GM21360 (cell line): Measurements from ENCODE around the gene AUTS2.

Experiments
- ATAC-seq: cut with Tn5 transposase; IDR thresholded peaks from one replicate; pipeline ENCODE4 v1.9.1; 2021; ENCODE audit warnings: mild to moderate bottlenecking, moderate library complexity; ENCODE audit not compliant: unreplicated experiment

Gene AUTS2

GRCh38 chr7:70014472-70015177, 416.4 kb downstream of the AUTS2 start:
- ATAC-seq, result no peak

- no peak for ATAC-seq
These were observed 417.1 kb downstream of the AUTS2 start for GRCh38 chr7:70015353-70015752.

GRCh38 chr7:70016044-70016770, 417.9 kb downstream of the AUTS2 start:
- no peak for ATAC-seq

GRCh38 chr7:70017357-70017756, 419.1 kb downstream of the AUTS2 start:
- no peak for ATAC-seq

GRCh38 chr7:70018700-70019099, 420.4 kb downstream of the AUTS2 start:
- ATAC-seq, result no peak

- ATAC-seq, result no peak
These were observed 429.6 kb downstream of the AUTS2 start for GRCh38 chr7:70027867-70028266.

- no peak for ATAC-seq
These were observed 430.3 kb downstream of the AUTS2 start for GRCh38 chr7:70028620-70029019.

GRCh38 chr7:70029993-70030392, 431.7 kb downstream of the AUTS2 start:
- ATAC-seq, result no peak

- ATAC-seq, result no peak
These were observed 432.5 kb downstream of the AUTS2 start for GRCh38 chr7:70030745-70031144.

- no peak for ATAC-seq
These were observed 433.0 kb downstream of the AUTS2 start for GRCh38 chr7:70031245-70031644.

GRCh38 chr7:70032649-70033048, 434.4 kb downstream of the AUTS2 start:
- ATAC-seq, result no peak

GRCh38 chr7:70033226-70033625, 435.0 kb downstream of the AUTS2 start:
- ATAC-seq, result no peak

GRCh38 chr7:70034999-70035398, 436.7 kb downstream of the AUTS2 start:
- no peak for ATAC-seq

- ATAC-seq, result no peak
These were observed 437.2 kb downstream of the AUTS2 start for GRCh38 chr7:70035519-70035918.

- no peak for ATAC-seq
These were observed 437.7 kb downstream of the AUTS2 start for GRCh38 chr7:70035955-70036354.

- no peak for ATAC-seq
These were observed 438.4 kb downstream of the AUTS2 start for GRCh38 chr7:70036695-70037094.

GRCh38 chr7:70037171-70037933, 439.1 kb downstream of the AUTS2 start:
- ATAC-seq, result no peak

GRCh38 chr7:70040051-70040450, 441.8 kb downstream of the AUTS2 start:
- ATAC-seq, result no peak

- no peak for ATAC-seq
These were observed 442.9 kb downstream of the AUTS2 start for GRCh38 chr7:70040970-70041766.

GRCh38 chr7:70042533-70042932, 444.3 kb downstream of the AUTS2 start:
- no peak for ATAC-seq

GRCh38 chr7:70043015-70043538, 444.8 kb downstream of the AUTS2 start:
- ATAC-seq, result no peak
